Omental fat pad (tissue), 4 donors: ENCODE results near the gene EPB41L4A. TPM values are rescaled to one million over a fixed set of nuclear protein-coding genes. Genes with fewer than 3 reads are reported as not detected.

Experiments
- ATAC-seq: fragments of 150-250 bp; one replicate; pipeline ENCODE4 v1.9.1; 2016; ENCODE audit warnings: mild to moderate bottlenecking, moderate library complexity; ENCODE audit not compliant: low FRiP score
- DNase-seq: peaks from one replicate; pipeline ENCODE4 v3.0.0-alpha.2; 2019; ENCODE audit warnings: low spot score
- CTCF ChIP-seq, 3 donors: fragments of 450-650 bp; IDR thresholded peaks; one replicate each; pipeline ENCODE4 v1.5.1; 2016 to 2017; ENCODE audit warnings: antibody characterized with exemption in 3 of 3, mild to moderate bottlenecking in 3 of 3, moderate library complexity in 2 of 3
- total RNA-seq, 4 donors: library from RNA; depleted of rRNA; stranded (reverse); fragments of >200 nt; gene quantifications; one replicate each; pipeline ENCODE4 v1.1.0, GENCODE V29; 2016

Gene EPB41L4A
- total RNA-seq, 4 donors from 2014 or later, result 17.8 to 64.3 (median 22.0) TPM

- DNase-seq, result no peak
Observed at GRCh38 chr5:112384523-112384922, 34.6 kb downstream of the EPB41L4A start.

GRCh38 chr5:112382886-112383285 is 36.2 kb downstream of the EPB41L4A start:
- no peak for ATAC-seq
- DNase-seq, result no peak
- no peak for TF ChIP-seq CTCF (IDR thresholded peaks at IDR 0.05)

More at GRCh38 chr5:112384523-112384922, 34.6 kb downstream of the EPB41L4A start:
- no peak for ATAC-seq
- TF ChIP-seq CTCF (IDR thresholded peaks at IDR 0.05), result no peak

- ATAC-seq (no peak), DNase-seq (no peak)
- no peak for TF ChIP-seq CTCF (IDR thresholded peaks at IDR 0.05)
Observed at GRCh38 chr5:112381521-112381920, 37.6 kb downstream of the EPB41L4A start.

- TF ChIP-seq CTCF (IDR thresholded peaks at IDR 0.05), result no peak
- DNase-seq, result no peak
- no peak for ATAC-seq
Observed at GRCh38 chr5:112379542-112380325, 39.3 kb downstream of the EPB41L4A start.

GRCh38 chr5:112374818-112375217 is 44.3 kb downstream of the EPB41L4A start:
- ATAC-seq, result no peak
- DNase-seq, result no peak
- TF ChIP-seq CTCF (IDR thresholded peaks at IDR 0.05), result no peak

GRCh38 chr5:112374356-112374755 is 44.7 kb downstream of the EPB41L4A start:
- DNase-seq (no peak), ATAC-seq (peak; percentile 74)
- no peak for TF ChIP-seq CTCF (IDR thresholded peaks at IDR 0.05)

- DNase-seq, result no peak
- peak; percentile 61 for ATAC-seq
- TF ChIP-seq CTCF (IDR thresholded peaks at IDR 0.05), result no peak
Observed at GRCh38 chr5:112373885-112374284, 45.2 kb downstream of the EPB41L4A start.
